GM10847 (cell line): ENCODE results near the gene PGA3.

Source experiments
- POLR2A ChIP-seq: IDR thresholded peaks from 2 replicates; pipeline ENCODE4 v1.6.1; 2011; ENCODE audit not compliant: insufficient read length; ENCODE audit errors: extremely low read depth

The PGA3 gene

GRCh38 chr11:61164606-61165424 lies 38.5 kb upstream of the PGA3 start:
- no peak for TF ChIP-seq POLR2A

- no peak for TF ChIP-seq POLR2A
Measured at GRCh38 chr11:61168042-61168688, 35.1 kb upstream of the PGA3 start.

DNA sequence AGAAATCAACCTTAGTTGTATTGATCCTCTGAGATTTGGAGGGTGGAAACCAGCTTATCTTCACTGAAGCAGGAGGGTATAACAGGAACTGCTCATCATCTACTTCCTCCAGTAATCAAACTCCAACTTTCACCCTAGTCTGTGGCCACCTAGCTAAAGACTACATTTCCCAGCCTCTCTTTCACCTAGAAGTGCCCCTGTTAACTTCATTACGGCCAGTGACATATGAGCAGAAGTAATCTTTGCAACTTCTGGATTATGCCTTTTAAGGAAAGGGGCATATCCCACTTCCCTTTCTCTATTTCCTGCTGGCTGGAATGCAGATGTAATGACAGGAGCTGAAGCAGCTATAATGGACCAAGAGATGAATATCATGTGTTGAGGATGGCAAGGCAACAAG lies 34.5 kb upstream of the PGA3 start:
- no peak for TF ChIP-seq POLR2A

GRCh38 chr11:61170566-61170965 lies 32.7 kb upstream of the PGA3 start:
- no peak for TF ChIP-seq POLR2A

DNA sequence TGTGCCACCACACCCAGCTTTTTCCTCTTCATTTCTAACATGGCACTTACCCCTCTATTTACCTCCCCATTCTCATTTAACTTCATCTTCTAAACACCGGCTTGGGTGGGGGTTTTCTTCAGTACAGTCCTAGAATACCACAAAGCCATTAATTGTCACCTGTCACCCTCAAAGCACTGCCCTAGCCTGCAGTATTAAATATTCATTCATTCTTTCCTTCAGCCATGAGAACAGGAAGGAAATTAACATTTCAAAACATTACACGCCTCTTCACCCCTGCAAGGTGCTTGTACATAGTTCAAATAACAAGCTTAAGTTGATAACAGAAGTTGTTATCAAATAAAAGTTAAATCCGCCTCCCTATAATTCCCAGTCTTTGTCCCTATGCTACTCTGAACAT lies 31.4 kb upstream of the PGA3 start:
- TF ChIP-seq POLR2A, result no peak

DNA sequence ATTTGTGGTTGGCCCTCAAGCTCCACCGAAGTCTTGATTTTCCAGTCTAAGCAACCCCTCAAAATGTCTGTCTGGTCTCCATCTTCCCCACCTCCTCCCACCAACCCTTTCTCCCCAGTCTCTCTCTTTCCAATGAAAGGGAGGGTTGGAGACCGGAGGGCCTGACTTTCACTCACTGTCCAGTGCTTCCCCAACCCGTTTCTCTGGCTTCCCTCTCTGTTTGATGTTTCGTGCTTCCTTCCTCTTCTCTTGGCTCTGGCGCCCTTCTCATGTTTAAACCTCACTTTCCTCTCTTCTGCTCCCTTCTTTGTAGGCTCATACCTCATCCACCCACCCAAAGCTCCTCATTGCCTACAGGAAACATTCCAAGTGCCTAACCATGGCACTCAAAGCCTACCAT lies 31.0 kb upstream of the PGA3 start:
- TF ChIP-seq POLR2A, result no peak

DNA sequence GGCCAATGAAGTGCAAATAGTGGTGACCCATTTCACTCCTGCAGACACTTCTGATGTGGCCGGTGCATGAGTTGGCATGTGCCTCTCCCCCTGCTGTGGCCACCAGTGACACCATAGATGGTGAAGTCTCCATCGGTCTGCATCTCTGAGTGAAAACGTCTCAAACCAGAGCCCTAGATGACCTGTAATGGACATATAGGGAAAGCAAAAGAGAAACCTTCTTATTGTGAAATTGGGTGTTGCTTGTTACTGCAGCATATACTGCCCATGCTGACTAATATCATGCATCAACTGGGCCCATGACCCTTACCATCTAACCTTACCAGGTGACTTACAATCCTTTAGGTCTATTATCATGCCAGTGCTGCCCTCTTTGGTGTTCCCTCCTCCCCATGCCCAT lies 30.4 kb upstream of the PGA3 start:
- no peak for TF ChIP-seq POLR2A

DNA sequence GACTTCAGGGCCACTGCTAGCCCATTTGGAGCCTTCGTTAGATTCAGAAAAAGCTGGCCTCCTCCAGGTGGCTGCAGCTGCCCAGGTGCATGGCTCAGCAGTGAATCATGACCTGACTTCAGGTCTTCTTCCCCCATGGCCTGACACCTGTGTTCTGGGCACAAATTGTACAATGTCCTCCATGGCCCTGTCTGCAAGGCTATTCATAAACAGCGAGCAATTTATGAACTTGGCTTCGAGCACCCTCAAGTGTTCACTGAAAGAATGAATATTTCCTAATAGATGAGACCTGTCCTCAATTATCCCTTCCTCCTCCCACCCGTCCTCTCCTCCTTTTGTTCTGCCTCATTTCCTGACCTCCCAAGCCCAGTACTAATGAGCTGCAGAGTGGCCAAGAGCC lies 29.9 kb upstream of the PGA3 start:
- no peak for TF ChIP-seq POLR2A

- no peak for TF ChIP-seq POLR2A
Measured at GRCh38 chr11:61174273-61174672, 29.0 kb upstream of the PGA3 start.

GRCh38 chr11:61174949-61175348 lies 28.4 kb upstream of the PGA3 start:
- no peak for TF ChIP-seq POLR2A

GRCh38 chr11:61176446-61176845 lies 26.9 kb upstream of the PGA3 start:
- no peak for TF ChIP-seq POLR2A

DNA sequence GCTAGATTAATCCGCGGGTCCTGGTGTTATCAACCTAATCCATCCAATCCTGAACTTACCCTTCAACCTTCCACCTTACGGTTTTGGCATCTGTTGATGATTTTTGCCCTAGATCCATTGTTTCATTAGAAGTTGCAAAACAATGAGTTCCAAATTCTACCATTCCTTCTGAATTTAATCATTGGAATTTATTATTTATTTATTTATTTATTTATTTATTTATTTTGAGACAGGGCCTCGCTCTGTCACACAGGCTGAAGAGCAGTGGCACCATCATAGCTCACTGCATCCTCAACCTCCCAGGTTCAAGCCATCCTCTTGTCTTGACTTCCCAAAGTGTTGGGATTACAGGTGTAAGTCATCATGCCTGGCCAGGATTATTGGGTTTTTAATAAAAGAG lies 21.8 kb upstream of the PGA3 start:
- no peak for TF ChIP-seq POLR2A

- TF ChIP-seq POLR2A, result no peak
Measured at GRCh38 chr11:61183645-61184044, 19.7 kb upstream of the PGA3 start.

GRCh38 chr11:61186504-61186903 lies 16.8 kb upstream of the PGA3 start:
- TF ChIP-seq POLR2A, result no peak

- no peak for TF ChIP-seq POLR2A
Measured at GRCh38 chr11:61187505-61188130, 15.7 kb upstream of the PGA3 start.

DNA sequence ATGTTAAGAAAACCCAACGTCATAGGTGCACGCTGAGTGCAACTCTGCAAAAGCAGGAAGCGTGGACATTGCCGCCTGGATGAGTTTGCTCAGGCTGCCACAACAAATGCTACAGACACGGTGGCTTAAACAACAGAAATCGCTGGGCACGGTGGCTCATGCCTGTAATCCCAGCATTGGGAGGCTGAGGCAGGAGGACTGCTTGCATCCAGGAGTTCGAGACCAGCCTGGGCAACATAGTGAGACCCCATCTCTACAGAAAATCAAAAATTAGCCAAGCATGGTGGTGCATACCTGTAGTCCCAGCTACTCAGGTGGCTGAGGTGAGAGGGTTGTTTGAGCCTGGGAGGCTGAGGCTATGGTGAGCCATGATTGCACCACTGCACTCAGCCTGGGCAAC lies 13.4 kb upstream of the PGA3 start:
- TF ChIP-seq POLR2A, result no peak

GRCh38 chr11:61193596-61193995 lies 9.7 kb upstream of the PGA3 start:
- TF ChIP-seq POLR2A, result no peak

DNA sequence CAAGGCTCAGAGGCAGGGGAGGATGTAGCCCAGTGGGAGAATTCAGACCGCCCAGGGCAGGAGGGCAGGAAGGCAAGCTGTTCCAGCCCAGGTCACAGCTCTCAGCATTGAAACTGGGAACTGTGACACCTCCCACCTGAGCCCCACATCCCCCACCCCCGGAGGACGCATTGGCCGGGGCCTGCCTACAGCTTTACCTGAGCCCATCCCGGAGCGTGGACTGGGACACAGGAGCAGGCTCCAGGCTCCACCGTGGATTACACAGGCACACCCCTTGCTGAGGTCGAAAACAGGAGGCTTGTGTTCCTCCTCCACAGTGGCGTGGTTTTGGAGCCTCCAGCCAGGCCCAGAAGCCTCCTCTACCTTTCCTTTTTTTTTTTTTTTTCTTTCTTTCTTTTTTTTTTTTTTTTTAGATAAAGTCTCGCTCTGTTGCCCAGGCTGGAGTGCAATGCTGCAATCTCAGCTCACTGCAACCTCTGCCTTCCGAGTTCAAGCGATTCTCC lies 9.1 kb upstream of the PGA3 start:
- no peak for TF ChIP-seq POLR2A
